ENCODE measurements around the gene PLCL1.

PLCL1 gene

GRCh38 chr2:197934261-197934933, 130.0 kb downstream of the PLCL1 start:
- in situ Hi-C loops (cut with MboI; ENCODE audit: low pct_unique_long_range_greater_than_20kb, low sequenced_read_pairs), result no loop called here
- no peak for DNase-seq

- in situ Hi-C loops (cut with MboI; ENCODE audit: low pct_unique_long_range_greater_than_20kb, low sequenced_read_pairs), result no loop called here
- DNase-seq, result no peak
Observed at GRCh38 chr2:197934934-197935289, 130.5 kb downstream of the PLCL1 start.

DNA sequence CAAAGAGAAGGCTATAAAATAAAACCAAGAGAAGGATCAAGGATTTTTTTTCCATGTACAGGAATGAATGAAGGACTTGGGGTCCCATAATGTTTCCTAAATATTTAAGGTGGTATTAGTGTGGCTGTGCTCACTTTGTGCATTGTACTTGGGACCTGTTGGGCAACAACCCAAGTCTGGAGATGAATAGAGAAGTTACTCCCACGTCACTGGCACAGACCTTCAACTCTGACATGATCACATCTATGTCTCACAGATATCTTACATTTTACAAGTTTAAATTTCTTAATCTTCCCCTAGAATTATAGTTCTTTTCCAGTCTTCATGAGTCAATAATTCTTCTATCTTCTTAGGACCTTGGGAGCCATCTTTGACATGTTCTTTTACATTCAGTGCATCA, 133.4 kb downstream of the PLCL1 start:
- in situ Hi-C loops (cut with MboI; ENCODE audit: low pct_unique_long_range_greater_than_20kb, low sequenced_read_pairs), result no loop called here
- DNase-seq, result no peak

GRCh38 chr2:197938555-197938954, 134.2 kb downstream of the PLCL1 start:
- DNase-seq, result no peak
- in situ Hi-C loops (cut with MboI; ENCODE audit: low pct_unique_long_range_greater_than_20kb, low sequenced_read_pairs), result no loop called here

- DNase-seq, result no peak
- in situ Hi-C loops (cut with MboI; ENCODE audit: low pct_unique_long_range_greater_than_20kb, low sequenced_read_pairs), result no loop called here
Observed at GRCh38 chr2:197939787-197940186, 135.4 kb downstream of the PLCL1 start.

GRCh38 chr2:197940382-197940781, 136.0 kb downstream of the PLCL1 start:
- DNase-seq, result no peak
- in situ Hi-C loops (cut with MboI; ENCODE audit: low pct_unique_long_range_greater_than_20kb, low sequenced_read_pairs), result no loop called here

DNA sequence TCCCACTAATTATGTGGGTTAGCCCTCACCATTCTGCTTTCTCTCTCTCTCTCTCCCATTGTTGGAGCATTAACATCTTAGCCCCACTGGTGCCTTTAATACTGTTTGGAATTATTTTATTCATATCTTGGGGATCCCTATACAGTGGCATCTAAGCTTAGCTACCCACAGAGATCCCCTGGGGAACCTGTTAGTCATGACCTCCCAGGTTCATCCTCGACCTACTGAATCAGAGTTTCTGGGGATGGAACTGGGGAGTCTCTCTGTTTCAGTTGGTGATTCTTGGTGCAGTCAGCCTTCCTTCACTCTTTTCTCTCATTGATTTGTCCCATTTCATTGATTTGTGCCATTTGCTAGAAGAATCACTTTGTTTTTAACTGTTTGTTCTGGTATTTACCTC, 137.3 kb downstream of the PLCL1 start:
- no peak for DNase-seq
- in situ Hi-C loops (cut with MboI; ENCODE audit: low pct_unique_long_range_greater_than_20kb, low sequenced_read_pairs), result no loop called here

DNA sequence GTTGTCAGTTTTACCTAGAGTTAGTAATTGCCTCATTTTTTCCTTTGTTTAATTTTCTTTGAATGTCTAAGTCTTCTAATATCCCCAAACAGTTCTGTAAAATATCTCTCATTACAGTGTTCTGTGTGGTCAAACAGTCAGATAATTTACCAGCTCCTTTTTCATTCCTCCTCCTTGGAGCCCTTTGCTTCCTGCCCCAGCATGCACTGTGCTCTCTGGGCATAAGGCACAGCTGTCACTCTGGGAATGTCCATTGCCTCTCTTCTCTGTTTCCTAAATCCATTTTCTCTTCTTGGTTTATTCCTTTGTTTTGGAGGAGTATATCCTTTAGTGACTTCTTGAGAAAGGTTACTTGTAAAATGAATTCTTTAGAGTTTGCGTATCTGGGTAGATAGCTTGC, 139.3 kb downstream of the PLCL1 start:
- no peak for DNase-seq
- in situ Hi-C loops (cut with MboI; ENCODE audit: low pct_unique_long_range_greater_than_20kb, low sequenced_read_pairs), result no loop called here

DNA sequence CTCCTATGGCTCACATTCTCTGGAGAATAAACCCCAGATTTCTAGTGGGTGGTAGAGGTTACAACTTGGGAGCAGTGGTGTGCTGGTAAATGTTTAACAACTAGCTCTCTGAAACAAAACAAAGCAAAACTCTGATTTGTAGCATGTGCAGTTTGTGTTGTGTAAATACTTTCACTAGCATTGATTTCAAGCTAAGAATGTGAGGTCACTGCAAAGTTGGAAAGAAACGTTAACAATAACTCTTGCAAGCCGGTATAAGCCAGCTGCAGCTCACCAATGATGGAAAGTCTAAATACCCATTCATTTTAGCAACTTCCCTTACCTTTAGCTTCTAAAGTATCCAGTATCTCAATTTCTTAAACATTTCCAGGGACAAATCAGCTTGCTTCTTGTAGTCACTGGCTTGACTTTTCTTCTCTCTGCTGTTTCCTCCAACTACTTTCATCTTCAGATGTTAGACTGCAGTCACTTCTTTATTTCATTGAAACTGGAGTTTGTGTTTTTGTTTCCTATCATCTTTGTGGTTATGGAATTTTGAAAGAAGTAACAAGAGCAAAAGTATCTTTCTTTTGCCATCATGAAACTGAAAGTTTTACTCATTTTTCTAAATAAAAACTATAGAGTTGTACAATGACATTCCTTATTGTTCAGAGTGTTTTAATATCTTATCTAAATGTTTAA, 140.2 kb downstream of the PLCL1 start:
- in situ Hi-C loops (cut with MboI; ENCODE audit: low pct_unique_long_range_greater_than_20kb, low sequenced_read_pairs), result no loop called here
- DNase-seq, result no peak

DNA sequence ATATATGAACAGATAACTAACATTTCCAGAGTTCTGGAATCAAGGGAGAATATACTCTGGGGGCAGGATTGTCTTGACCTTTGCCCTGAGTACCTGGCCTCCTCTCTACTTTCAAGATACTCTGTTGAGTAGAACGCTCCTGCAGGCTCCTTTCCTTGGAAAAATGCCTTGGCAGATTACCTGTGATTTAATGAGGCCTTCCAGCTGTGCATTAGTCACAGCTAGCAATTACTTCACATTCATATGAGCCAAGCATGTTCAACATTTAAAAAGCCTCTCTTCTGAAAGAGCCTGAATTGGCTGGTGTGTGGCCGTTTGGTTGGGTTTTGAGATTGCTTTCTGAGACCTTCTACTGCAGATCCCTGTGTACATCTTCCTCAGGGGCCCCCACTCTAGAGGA, 142.2 kb downstream of the PLCL1 start:
- no peak for DNase-seq
- in situ Hi-C loops (cut with MboI; ENCODE audit: low pct_unique_long_range_greater_than_20kb, low sequenced_read_pairs), result no loop called here

GRCh38 chr2:197947219-197947757, 142.9 kb downstream of the PLCL1 start:
- DNase-seq, result no peak
- in situ Hi-C loops (cut with MboI; ENCODE audit: low pct_unique_long_range_greater_than_20kb, low sequenced_read_pairs), result no loop called here

DNA sequence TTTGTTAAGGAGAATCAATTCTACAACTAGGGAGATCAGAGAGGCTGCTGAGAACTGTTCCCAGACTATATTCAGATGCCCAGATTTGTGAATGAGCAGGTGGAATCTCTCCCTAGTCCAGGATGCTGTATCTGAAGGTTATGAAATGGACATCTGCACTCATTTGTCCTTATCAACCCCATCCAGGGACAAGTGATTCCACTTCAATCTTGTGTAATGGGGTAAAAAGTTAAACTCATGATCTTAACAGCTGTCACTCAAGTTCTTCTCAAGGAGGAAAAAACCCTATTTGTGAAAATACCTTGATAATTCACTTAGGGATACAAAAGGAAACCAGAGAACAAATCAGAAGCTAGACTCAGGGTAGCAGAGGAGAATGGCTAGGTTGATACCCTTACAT, 144.8 kb downstream of the PLCL1 start:
- DNase-seq, result no peak
- in situ Hi-C loops (cut with MboI; ENCODE audit: low pct_unique_long_range_greater_than_20kb, low sequenced_read_pairs), result no loop called here

- no peak for DNase-seq
- in situ Hi-C loops (cut with MboI; ENCODE audit: low pct_unique_long_range_greater_than_20kb, low sequenced_read_pairs), result no loop called here
Observed at GRCh38 chr2:197950006-197950405, 145.6 kb downstream of the PLCL1 start.

DNA sequence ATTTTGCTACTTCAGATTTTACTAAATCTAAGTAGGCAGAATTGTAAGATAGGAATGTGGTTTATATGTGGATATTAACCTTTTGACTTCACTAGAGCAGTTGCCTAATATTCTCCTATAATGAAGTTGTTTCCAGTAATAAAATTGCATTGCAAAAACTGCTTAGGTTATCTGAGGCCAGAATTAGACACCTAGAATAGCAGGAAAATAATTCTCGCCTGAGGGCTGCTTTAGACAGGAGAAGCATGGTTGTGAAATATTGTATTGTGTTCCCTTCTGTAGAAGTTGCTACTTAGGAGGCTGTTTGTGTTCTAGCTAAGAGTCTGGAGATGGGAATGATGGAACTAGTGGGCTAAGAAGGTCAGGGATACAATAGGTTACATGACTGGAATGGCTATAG, 146.3 kb downstream of the PLCL1 start:
- no peak for DNase-seq
- in situ Hi-C loops (cut with MboI; ENCODE audit: low pct_unique_long_range_greater_than_20kb, low sequenced_read_pairs), result no loop called here

DNA sequence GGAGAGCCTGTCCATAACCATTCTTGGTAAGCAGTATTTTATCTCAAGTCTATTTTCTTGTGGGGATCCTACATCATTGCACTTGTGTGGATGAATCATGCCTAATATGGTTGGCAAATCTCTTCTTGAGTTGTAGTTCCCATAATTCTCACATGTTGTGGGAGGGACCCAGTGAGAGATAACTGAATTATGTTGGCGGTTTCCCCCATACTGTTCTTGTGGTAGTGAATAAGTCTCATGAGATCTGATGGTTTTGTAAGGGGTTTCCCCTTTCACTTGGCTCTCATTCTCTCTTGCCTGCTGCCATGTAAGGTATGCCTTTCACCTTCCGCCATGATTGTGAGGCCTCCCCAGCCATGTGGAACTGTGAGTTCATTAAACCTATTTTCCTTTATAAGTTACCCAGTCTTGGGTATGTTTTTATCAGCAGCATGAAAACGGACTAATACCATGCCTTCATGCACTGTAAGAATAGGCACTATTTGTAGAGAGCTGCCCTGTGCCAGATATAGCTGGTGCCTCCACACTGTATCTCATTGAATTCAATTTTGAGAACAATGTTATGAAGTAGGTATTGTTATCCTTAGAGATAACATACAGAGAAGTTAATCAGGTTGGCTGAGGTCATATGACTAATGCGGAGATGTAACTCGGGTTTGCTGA, 148.3 kb downstream of the PLCL1 start:
- in situ Hi-C loops (cut with MboI; ENCODE audit: low pct_unique_long_range_greater_than_20kb, low sequenced_read_pairs), result no loop called here
- DNase-seq, result no peak

DNA sequence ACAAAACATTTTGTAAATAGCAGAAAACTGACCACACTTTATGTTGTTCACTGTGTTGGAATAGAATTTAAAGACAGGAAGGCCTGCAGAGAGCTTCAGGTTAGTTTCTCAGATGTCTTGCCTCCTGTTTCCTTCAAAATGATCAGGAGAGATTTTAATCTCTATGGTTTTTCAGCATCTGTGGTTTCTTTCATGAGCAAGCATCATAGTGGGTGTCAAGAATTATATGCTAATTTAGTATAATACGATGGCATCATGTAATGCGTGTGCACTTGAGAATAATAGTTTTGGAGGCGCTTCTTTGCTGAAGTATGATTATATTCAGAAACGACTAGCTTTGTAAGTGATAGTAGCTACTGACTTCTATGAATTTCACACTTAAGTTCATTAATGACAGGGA, 149.9 kb downstream of the PLCL1 start:
- in situ Hi-C loops (cut with MboI; ENCODE audit: low pct_unique_long_range_greater_than_20kb, low sequenced_read_pairs), result no loop called here
- no peak for DNase-seq

DNA sequence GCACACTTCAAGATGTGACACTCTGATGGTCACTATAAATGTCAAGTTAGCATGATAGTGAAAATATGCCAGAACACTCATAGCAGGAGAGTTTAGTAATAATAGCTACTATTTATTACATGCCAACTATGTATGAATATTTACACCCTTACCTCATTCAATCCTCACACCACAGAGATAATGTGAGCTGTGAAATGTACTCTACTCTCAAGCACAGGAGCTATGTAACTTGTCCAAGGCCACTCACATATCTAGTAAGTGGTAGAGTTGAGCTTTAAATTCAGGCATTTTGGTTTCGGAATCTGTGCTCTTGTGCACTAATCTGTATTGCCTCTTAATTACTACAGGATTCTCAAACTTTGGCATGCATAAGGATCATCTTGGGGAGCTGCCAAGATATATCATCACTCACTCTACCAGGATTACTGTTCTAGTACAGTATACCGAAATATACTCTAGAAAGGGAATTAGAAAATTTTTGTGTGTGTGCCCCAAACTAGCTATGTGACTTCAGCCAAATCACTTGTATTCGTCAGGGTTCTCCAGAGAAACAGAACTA, 154.3 kb downstream of the PLCL1 start:
- in situ Hi-C loops (cut with MboI; ENCODE audit: low pct_unique_long_range_greater_than_20kb, low sequenced_read_pairs), result no loop called here
- no peak for DNase-seq

DNA sequence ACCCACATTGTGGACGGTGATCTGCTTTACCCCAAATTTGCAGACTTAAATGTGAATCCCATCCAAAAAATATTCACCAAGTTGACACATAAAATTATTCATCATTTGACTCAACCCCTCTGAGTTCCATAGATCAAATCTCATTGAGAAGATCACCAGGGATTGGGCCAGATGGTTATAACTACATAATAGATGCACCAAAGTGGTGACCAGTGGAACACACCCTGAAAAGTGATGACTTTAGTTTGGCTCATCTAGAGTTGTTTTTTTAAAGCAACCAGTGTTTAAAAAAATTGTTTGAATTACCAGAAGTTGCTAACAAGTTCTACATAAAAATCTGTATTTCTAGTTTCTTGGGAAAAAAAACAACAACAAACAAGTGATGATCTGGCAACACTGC, 155.0 kb downstream of the PLCL1 start:
- in situ Hi-C loops (cut with MboI; ENCODE audit: low pct_unique_long_range_greater_than_20kb, low sequenced_read_pairs), result no loop called here
- no peak for DNase-seq

DNA sequence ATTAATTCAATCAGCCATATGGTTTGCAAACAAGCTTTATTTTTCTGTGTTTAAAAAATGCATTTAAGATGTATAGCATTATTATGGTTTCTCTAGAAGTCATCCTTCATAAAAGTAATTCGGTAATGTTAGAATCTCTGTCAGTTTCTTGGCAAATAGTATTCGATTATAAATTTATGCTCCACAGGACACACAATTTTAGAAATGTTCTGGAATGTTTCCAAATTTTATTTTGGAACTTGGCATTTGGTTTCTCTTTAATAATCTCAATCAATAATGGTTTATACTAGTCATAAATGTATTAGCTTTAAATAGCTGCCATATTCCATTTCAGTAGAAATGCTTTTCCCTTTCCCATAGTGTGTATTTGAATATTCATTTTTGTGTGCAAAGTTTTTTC, 156.4 kb downstream of the PLCL1 start:
- in situ Hi-C loops (cut with MboI; ENCODE audit: low pct_unique_long_range_greater_than_20kb, low sequenced_read_pairs), result no loop called here
- DNase-seq, result no peak

GRCh38 chr2:197964720-197965119, 160.3 kb downstream of the PLCL1 start:
- no peak for DNase-seq
- in situ Hi-C loops (cut with MboI; ENCODE audit: low pct_unique_long_range_greater_than_20kb, low sequenced_read_pairs), result no loop called here
